Heart left ventricle (tissue), 13 donors: ENCODE results near the gene AFG3L2.

Source experiments
- POLR2A ChIP-seq, 2 donors: fragments of 450-650 bp; IDR thresholded peaks; one replicate each; pipeline ENCODE4 v1.6.1; 2017; ENCODE audit warnings: antibody characterized with exemption in 2 of 2, mild to moderate bottlenecking in 2 of 2, moderate library complexity in 2 of 2
- TF ChIP-seq, protein P1 (sequence below), 12 donors: fragments of 200-600 bp; sonication (generic) in 4 of 12; IDR thresholded peaks; one replicate each; pipeline versions ENCODE4 v1.5.0 to v1.8.0; 2018 to 2022; ENCODE audit warnings: antibody characterized with exemption in 12 of 12, mild to moderate bottlenecking in 5 of 12
- donor health status: ischemic (EF 13 %, LVEDD 7.1; RV severe dilation, severe dysfunction).
- donor health status: DM: no; HTN: yes; CAD: no.
- donor health status: DM: no; HTN: no; CAD: no.
- donor health status: ischemic (EF 25% LVEDD 6.9; RV normal size, moderate dysfunction).
- donor health status: ischemic (EF 25% LVEDD 5.7; RV mildly dilated, moderate dysfunction).
- donor health status: ischemic (EF 35%, LVEDD 5.7; RV mildly dilated, moderate dysfunction).
- donor health status: nonischemic (EF 11% LVEDD 7.7; RV severe dilation, severe dysfunction).
- donor health status: DM: yes; HTN: yes; CAD: no.
- donor health status: PGD.
- donor health status: ischemic (EF 29% LVEDD 5.4; RV normal size, mild dysfunction).
- donor health status: nonischemic (EF 23%, LVEDD 6.1; RV moderate dilation, normal function).

DNA sequence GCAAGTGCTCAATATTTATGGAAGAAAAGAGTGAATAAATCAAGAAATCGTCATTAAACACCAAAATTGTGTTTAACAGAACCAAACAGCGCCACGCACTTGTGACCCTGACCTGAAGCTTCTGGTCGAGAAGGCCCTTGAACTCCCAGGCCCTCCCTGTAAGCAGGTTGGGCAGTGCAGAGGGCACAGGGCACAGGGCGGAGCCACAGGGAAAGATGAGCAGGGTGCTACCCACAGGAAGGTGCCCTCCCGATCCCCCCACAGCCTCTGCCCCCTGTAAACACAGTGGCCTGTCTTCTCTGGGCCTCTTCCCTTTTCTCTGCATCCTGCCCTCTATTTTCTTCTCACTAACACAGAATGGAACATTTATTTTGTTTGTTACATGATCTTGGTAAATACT lies 85.9 kb downstream of the AFG3L2 start:
- TF ChIP-seq, protein P1, sequence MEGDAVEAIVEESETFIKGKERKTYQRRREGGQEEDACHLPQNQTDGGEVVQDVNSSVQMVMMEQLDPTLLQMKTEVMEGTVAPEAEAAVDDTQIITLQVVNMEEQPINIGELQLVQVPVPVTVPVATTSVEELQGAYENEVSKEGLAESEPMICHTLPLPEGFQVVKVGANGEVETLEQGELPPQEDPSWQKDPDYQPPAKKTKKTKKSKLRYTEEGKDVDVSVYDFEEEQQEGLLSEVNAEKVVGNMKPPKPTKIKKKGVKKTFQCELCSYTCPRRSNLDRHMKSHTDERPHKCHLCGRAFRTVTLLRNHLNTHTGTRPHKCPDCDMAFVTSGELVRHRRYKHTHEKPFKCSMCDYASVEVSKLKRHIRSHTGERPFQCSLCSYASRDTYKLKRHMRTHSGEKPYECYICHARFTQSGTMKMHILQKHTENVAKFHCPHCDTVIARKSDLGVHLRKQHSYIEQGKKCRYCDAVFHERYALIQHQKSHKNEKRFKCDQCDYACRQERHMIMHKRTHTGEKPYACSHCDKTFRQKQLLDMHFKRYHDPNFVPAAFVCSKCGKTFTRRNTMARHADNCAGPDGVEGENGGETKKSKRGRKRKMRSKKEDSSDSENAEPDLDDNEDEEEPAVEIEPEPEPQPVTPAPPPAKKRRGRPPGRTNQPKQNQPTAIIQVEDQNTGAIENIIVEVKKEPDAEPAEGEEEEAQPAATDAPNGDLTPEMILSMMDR (IDR thresholded peaks at IDR 0.05), result no peak
- no peak for TF ChIP-seq POLR2A (IDR thresholded peaks at IDR 0.05)
